Mucosa of stomach (tissue), 1 donor: ENCODE results near the gene DYRK2.

ENCODE experiments used
- H3K27me3 ChIP-seq: one replicate; pipeline ENCODE4 v1.7.0; 2013; ENCODE audit warnings: mild to moderate bottlenecking, low read length; ENCODE audit not compliant: control insufficient read depth, insufficient read depth
- H3K36me3 ChIP-seq: one replicate; pipeline ENCODE4 v1.7.0; 2013; ENCODE audit warnings: low read length; ENCODE audit not compliant: control insufficient read depth, insufficient read depth
- H3K4me1 ChIP-seq: one replicate; pipeline ENCODE4 v1.7.0; 2013; ENCODE audit warnings: mild to moderate bottlenecking, low read length; ENCODE audit not compliant: control insufficient read depth, insufficient read depth
- H3K4me3 ChIP-seq: one replicate; pipeline ENCODE4 v1.7.0; 2013; ENCODE audit warnings: low read length
- H3K9ac ChIP-seq: one replicate; pipeline ENCODE4 v1.7.0; 2013; ENCODE audit warnings: mild to moderate bottlenecking, low read length, moderate library complexity
- H3K9me3 ChIP-seq: one replicate; pipeline ENCODE4 v1.7.0; 2013; ENCODE audit warnings: mild to moderate bottlenecking, low read length, moderate library complexity; ENCODE audit not compliant: control insufficient read depth
- donor health status: Pancreatic carcinoma.

Gene DYRK2

DNA sequence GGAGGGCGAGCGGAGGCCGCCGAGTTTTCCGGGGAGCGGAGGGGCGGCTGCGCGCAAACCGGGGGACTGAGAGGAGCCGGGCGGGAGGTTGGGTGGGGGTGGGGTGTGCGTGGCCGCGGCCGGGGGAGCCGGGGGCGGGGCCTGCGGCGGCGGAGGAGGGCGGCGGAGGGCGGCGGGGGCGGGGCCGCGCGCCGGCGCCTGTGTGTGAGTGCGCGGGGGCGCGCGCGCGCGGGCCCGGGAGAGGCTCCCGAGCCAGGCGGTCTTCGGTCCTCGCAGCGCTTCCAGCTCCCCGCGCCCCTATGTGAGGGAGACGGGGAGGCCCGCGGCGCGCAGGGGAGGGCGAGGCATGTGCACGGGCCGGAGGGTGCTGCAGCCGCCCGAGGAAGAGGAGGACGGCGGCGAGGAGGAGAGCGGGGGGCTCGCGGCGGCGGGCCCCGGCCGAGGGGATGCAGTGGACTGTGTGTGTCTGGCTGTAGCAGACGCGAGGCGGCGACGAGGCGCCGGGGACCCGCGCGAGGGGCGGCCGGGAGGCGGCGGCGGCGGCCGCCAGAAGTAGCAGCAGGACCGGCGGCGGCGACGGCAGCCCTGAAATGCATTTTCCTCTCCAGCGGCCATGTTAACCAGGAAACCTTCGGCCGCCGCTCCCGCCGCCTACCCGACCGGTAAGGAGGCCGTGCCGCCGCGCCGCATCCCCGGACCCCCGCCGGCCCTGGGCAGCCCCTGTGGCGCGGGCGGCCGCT lies at the start of gene DYRK2:
Gene DYRK2 (plus strand): TSS at position 225 of the 740 bp plus-strand sequence. CDS start 389 bp downstream, at position 614.
- Histone ChIP-seq H3K4me1 (peaks cover 16% of the 10 kb centered on the region), H3K27me3 (no peaks in the 10 kb centered on the region), H3K36me3 (no peaks in the 10 kb centered on the region), H3K9me3 (no peaks in the 10 kb centered on the region), H3K4me3 (peak within 1 kb of the TSS; percentile 81), H3K9ac (peak within 1 kb of the TSS; percentile 92)

DNA sequence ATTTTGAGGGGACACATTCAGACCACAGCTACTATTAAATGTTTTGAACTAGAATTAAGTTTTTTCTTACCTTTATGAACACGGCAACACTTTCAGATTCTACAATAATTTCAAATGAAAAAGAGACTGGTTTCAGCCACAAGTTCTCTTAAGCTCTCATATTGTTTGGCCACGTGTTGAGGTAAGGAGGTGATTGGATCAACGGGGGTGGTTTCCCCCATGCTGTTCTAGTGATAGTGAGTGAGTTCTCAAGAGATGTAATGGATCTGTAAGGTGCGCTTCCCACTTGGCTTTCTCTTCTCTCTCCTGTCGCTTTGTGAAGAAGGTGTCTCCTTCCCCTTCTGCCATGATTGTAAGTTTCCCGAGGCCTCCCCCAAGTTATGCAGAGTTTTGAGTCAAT lies 48.9 kb upstream of the DYRK2 start:
- Histone ChIP-seq H3K4me1 (peaks cover 13% of the 10 kb centered on the region), H3K36me3 (no peaks in the 10 kb centered on the region), H3K4me3 (no peak overlapping the region), H3K27me3 (no peaks in the 10 kb centered on the region), H3K9ac (no peak overlapping the region), H3K9me3 (no peaks in the 10 kb centered on the region)

DNA sequence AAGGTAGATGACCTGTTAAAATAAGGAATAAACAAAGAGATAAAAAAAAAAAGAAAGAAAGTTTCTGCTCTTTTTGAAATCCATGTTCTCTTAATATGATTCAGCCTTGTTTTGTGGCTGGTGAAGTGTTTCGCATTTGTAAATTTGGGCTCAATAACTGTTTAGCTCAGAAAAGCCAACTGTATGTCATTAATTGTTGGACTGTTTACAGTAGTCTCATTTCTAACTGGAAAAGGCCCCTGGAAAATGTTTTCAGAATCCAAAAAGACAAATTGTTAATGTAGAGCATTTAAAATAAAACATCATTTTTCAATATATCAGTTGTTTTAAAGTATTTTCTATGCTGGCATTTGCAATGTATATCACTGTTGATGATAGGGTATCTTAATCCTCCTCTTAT lies 47.4 kb upstream of the DYRK2 start:
- peaks cover 8% of the 10 kb centered on the region for H3K4me1 ChIP-seq

DNA sequence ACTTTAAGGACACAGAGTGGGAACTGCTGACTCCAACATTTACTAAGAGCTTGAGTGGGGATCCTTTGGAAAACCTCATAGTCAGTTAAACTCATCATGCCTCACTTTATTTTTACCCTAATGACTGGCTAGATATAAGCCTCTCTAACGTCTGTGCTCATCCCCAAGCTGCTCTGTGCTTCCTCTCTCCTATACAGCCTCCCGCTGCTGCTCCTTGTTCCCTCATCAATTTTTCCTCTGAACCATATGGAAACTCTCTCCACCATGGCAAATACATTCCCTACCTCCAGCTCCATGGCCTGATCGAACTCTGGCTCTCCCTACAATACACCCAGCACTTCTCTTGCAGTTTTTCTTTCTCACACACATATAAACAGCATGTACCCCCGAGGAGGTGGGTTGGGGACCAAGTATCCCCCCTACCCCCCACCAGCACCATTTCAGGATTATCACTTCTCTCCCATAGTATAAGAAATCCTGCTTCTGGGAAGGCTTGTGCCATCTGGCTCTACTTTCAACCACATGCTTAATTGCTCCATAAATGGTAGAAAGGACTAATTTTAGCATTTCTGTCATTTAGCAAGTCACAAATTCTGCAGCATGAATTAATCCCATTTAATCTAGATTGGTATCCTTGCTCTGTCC lies 39.2 kb upstream of the DYRK2 start:
- Histone ChIP-seq H3K9me3 (no peaks in the 10 kb centered on the region), H3K4me3 (no peak overlapping the region), H3K36me3 (no peaks in the 10 kb centered on the region), H3K27me3 (no peaks in the 10 kb centered on the region), H3K4me1 (peaks cover 6% of the 10 kb centered on the region), H3K9ac (no peak overlapping the region)

More for the DNA sequence above, 47.4 kb upstream of the DYRK2 start:
- H3K36me3 ChIP-seq, result no peaks in the 10 kb centered on the region
- H3K9me3 ChIP-seq, result no peaks in the 10 kb centered on the region
- H3K4me3 ChIP-seq, result no peak overlapping the region
- H3K9ac ChIP-seq, result no peak overlapping the region
- no peaks in the 10 kb centered on the region for H3K27me3 ChIP-seq

DNA sequence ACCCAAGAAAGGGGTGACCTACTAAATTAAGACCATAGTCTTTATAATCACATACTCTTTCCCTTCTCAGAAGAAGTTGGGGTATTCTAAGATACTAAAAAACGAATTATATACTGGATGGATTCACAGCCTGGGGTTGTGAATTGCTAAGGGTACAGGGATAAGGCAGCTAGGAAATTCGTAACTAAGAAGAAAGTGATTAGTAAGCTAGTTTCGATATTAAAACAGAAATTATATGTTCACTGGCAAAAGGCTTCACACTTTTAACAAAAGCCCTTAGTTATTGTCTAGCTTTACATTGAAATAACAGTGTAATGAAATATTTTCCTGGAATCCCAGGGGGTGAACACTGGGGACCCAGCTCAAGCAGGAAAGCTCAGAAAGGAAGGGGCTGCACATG lies 35.5 kb upstream of the DYRK2 start:
- H3K27me3 ChIP-seq, result no peaks in the 10 kb centered on the region
- no peak overlapping the region for H3K9ac ChIP-seq

DNA sequence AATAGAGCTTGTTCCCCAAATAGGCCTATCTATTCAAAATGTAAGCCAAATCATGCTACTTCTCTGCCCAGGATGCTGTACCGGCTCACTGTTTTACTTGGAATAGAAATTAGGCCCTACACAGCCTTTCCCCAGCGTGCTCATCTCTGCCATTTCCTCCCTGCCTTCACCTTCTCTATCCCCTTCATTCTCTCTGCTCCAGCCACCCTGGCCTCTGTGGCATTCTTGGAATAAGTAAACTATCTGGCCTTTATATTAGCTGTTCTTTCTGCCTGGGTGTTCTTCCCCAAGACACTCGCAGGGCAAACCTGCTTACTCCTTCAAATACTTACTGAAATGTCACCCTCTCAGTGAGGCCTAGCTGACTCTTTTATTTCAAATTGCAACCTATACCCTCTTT lies 30.9 kb upstream of the DYRK2 start:
- Histone ChIP-seq H3K9me3 (no peaks in the 10 kb centered on the region), H3K36me3 (no peaks in the 10 kb centered on the region)

More for the DNA sequence above, 35.5 kb upstream of the DYRK2 start:
- no peaks in the 10 kb centered on the region for H3K36me3 ChIP-seq
- no peak overlapping the region for H3K4me3 ChIP-seq
- no peaks in the 10 kb centered on the region for H3K4me1 ChIP-seq
- H3K9me3 ChIP-seq, result no peaks in the 10 kb centered on the region

DNA sequence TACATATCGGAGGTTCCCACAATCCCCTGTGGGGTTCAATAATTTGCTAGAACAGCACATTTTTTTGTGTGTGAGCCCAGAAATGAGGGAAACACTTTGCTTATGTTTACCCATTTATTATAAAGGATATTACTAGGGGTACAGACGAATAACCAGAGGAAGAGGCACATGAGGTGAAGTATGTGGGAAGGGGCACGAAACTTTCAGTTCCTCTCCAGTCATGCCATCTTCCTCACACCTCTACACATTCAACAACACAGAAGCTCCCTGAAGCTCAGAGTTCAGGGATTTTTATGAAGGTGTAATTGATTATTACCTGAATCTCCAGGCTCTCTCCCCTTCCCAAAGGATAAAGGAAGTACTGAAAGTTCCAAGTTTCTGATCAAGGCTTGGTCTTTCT lies 30.2 kb upstream of the DYRK2 start:
- Histone ChIP-seq H3K9ac (no peak overlapping the region), H3K9me3 (no peaks in the 10 kb centered on the region), H3K4me3 (no peak overlapping the region), H3K36me3 (no peaks in the 10 kb centered on the region), H3K27me3 (no peaks in the 10 kb centered on the region), H3K4me1 (no peaks in the 10 kb centered on the region)

More for the DNA sequence above, 30.9 kb upstream of the DYRK2 start:
- no peak overlapping the region for H3K9ac ChIP-seq
- no peaks in the 10 kb centered on the region for H3K27me3 ChIP-seq
- H3K4me1 ChIP-seq, result no peaks in the 10 kb centered on the region
- H3K4me3 ChIP-seq, result no peak overlapping the region

DNA sequence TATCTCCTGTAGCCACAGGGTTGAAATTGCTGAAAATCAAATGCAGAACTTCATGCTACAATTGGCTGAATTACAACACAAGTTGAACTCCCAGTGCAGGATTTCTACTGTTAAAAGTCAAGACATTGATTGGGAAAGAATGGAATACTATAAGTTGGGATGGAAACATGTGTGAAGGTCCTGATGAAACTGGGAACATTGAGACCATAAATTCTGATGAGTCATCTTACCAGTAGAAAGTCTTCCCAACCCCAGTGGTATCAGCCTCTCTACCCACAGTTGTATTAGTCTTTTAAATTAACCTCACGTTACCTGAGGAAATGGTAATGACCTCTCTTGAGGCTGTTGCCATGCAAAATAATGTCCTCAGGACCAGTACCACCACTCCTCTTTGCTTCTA lies 27.4 kb upstream of the DYRK2 start:
- Histone ChIP-seq H3K36me3 (no peaks in the 10 kb centered on the region), H3K27me3 (no peaks in the 10 kb centered on the region)

DNA sequence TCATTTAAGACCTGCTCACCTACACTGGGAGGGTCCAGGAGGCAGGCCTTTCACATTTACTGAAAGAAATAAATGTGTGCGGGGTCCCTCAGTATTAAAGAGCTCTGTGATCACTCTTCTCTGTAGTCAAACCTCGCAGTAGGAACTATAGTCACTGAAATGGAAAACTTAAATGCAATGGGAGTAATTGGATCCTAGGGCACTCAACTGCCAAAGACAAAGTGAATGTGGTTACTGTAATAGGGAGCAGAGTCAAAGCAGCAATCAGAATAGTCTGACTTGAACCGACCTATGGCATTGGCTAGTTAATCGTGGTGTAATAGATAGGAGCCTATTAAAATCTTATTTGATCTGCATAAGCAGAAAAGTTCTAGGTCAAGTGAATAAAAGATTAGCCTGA lies 26.6 kb upstream of the DYRK2 start:
- H3K4me1 ChIP-seq, result no peaks in the 10 kb centered on the region
- H3K9ac ChIP-seq, result no peak overlapping the region
- H3K36me3 ChIP-seq, result no peaks in the 10 kb centered on the region
- H3K4me3 ChIP-seq, result no peak overlapping the region
- H3K9me3 ChIP-seq, result no peaks in the 10 kb centered on the region
- H3K27me3 ChIP-seq, result no peaks in the 10 kb centered on the region

More for the DNA sequence above, 27.4 kb upstream of the DYRK2 start:
- Histone ChIP-seq H3K4me3 (no peak overlapping the region), H3K9ac (no peak overlapping the region), H3K4me1 (no peaks in the 10 kb centered on the region), H3K9me3 (no peaks in the 10 kb centered on the region)

DNA sequence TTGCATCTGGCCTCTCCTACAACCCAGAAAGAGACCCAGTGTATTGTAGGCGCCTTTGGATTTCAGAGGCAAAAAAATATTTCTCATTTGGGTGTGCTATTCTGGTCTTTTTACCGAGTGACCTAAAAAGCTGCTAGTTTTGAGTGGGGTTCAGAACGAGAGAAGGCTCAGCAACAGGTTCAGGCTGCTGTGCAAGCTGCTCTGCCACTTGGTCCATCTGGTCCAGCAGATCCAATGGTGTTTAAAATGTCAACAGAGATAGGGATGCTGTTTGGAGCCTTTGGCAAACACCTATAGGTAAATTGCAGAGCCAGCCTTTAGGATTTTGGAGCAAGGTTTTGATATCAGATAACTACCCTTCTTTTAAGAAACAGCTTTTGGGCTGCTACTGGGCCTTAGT lies 25.3 kb upstream of the DYRK2 start:
- Histone ChIP-seq H3K4me1 (no peaks in the 10 kb centered on the region), H3K36me3 (no peaks in the 10 kb centered on the region), H3K9ac (no peak overlapping the region), H3K27me3 (no peaks in the 10 kb centered on the region), H3K9me3 (no peaks in the 10 kb centered on the region), H3K4me3 (no peak overlapping the region)

DNA sequence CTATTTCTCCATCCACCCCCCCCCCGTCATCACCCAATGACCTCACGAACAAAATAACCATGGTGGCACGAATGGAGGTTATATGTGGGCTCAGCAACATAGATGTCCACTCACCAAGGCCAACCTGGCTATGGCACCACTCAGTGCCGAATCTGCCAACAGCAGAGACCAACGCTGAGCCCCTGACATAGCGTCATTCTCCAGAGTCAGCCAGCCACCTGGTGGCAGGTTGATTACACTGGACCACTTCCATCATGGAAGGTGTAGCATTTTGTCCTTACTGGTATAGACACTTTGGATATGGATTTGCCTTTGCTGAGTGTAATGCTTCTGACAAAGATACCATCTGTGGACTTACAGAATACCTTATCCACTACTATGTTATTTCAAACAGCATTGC lies 24.2 kb upstream of the DYRK2 start:
- Histone ChIP-seq H3K9ac (no peak overlapping the region), H3K4me1 (no peaks in the 10 kb centered on the region), H3K4me3 (no peak overlapping the region), H3K27me3 (no peaks in the 10 kb centered on the region), H3K36me3 (no peaks in the 10 kb centered on the region), H3K9me3 (no peaks in the 10 kb centered on the region)

DNA sequence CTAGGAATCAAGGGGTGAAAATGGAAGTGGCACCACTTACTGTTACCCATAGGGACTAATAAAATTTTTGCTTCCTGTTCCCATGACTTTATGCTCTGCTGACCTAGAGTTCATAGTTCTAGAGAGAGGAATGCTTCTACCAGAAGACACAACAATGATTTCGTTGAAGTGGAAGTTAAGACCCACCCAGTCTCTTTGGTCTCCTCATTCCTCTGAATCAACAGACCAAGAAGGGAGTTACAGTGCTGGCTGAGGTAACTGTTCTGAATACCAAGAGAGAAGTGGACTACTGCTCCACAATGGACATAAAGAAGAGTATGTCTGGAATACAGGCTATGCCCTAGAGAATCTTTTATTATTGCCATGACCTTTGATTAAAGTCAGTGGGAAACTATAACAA lies 23.5 kb upstream of the DYRK2 start:
- Histone ChIP-seq H3K4me1 (no peaks in the 10 kb centered on the region), H3K36me3 (no peaks in the 10 kb centered on the region), H3K4me3 (no peak overlapping the region), H3K9me3 (no peaks in the 10 kb centered on the region), H3K9ac (no peak overlapping the region), H3K27me3 (no peaks in the 10 kb centered on the region)
